GM12891 (cell line): ENCODE results near the gene MAN1A2.
A peak's percentile ranks its signal among the peaks of the same experiment; 100 is the strongest.

Experiments used
- DNase-seq: peaks from one replicate; pipeline ENCODE4 v3.0.0; 2011; ENCODE audit warnings: low spot score; ENCODE audit not compliant: insufficient read length
- FAIRE-seq: peaks from 2 replicates; lab custom pipeline; 2011; peaks lifted over from hg19 to GRCh38; lab: Jason Lieb, UNC
- PAX5 ChIP-seq: IDR thresholded peaks from 2 replicates; pipeline ENCODE4 v1.6.1; 2011; ENCODE audit warnings: low read length, moderate library complexity, mild to moderate bottlenecking; ENCODE audit not compliant: insufficient read depth, severe bottlenecking
- POLR2A ChIP-seq: IDR thresholded peaks from 2 replicates; pipeline ENCODE4 v1.6.1; 2011; ENCODE audit warnings: low read depth, low read length, control low read depth
- POLR2AphosphoS5 ChIP-seq: IDR thresholded peaks from 2 replicates; pipeline ENCODE4 v1.6.1; 2011; ENCODE audit warnings: low read depth, low read length, control low read depth
- POU2F2 ChIP-seq: IDR thresholded peaks from 2 replicates; pipeline ENCODE4 v1.6.1; 2011; ENCODE audit warnings: low read depth, mild to moderate bottlenecking, control low read depth, low read length, moderate library complexity
- SPI1 ChIP-seq: IDR thresholded peaks from 2 replicates; pipeline ENCODE4 v1.6.1; 2011; ENCODE audit warnings: low read depth, low read length, control low read depth
- TAF1 ChIP-seq: IDR thresholded peaks from 2 replicates; pipeline ENCODE4 v1.6.1; 2011; ENCODE audit warnings: low read depth, low read length, control low read depth

MAN1A2 gene

DNA sequence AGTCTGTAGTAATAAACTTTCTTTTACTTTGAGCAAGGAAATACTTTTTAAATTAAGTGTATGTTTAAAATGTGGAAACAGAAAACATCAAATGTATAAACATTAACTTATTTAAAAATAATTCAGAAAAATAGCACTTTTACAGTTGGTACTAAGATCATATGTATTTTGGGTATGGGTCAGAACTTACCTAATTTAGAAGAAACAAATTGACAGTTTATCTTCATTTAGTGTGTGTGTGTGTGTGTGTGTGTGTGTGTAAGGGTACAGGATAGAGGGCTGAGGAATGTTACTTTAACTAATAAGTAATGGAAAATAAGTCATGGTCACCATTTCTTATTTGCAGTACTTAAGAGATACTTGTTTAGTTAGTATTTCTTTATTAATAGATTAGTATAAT lies 3.3 kb downstream of the MAN1A2 start:
- DNase-seq = no peak
- no peak for TF ChIP-seq POLR2A
- no peak for TF ChIP-seq PAX5
- no peak for TF ChIP-seq POU2F2
- TF ChIP-seq SPI1 = no peak
- no peak for TF ChIP-seq POLR2AphosphoS5
- no peak for TF ChIP-seq TAF1
- FAIRE-seq = no peak

DNA sequence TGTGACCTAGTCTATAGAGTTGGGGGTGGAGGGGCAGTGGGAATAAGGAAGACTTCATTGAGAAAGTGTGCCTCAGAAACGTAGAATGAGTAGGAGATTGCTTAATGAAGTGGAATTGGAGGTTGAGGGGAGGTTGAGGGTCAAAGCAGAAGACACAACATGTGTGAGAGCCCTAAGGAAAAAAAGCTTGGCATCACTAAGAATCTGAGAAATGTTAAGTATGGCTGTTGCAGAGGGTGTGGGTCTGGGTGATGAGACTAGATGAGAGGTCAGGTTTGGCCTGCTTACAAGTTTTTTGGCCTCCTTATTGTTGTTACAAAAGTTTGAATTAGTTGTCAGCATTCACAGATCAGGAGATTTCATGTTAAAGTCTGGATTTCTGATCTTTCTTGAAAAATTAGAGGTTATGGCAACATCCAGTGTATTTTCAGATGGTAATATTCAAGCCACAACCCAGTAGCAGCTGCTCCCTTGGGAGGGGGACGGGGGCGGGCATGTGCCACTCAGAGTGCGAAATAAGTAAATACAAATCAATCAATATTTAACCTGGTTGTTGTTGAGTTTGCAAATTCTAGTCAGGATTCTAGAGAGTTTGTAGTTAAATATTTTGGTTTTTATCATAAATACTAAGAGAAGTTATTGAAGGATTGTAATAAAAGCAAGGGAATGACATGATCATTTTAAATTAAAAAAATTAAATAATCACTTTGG lies 4.3 kb downstream of the MAN1A2 start:
- no peak for DNase-seq
- FAIRE-seq = no peak

DNA sequence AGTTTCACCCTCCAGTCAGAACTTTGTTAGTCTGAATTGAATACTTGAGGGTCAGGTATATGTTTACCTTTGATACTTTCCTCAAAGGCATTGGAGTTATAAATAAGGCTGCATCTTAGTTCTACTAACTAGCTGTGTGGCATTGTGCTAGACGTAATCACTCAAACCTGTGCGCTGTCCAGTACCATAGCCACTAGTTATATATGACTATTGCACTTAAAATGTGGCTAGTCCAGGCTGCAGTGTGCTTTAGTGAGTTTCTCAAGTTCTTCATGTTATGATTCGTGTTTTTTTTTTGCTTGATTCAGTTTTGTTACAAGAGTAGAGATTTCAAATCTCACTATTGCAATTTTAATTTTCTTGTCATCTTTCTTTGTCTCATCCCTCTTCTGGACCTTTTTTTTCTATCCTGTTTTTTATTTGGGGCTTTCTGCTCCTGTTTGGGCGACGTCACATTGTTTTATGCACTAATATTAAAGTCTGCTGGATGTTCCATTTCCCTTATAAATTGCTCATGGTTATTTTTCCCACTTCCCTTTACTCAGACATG lies 5.7 kb downstream of the MAN1A2 start:
- DNase-seq (no peak), FAIRE-seq (no peak)
- TF ChIP-seq SPI1 (0 out of 2 replicates have a peak, but pooled peaks have one; percentile 18), TAF1 (no peak)

More for the DNA sequence above, 4.3 kb downstream of the MAN1A2 start:
- TF ChIP-seq PAX5 (no peak), POLR2AphosphoS5 (no peak), POU2F2 (no peak), POLR2A (no peak), SPI1 (no peak), TAF1 (no peak)

DNA sequence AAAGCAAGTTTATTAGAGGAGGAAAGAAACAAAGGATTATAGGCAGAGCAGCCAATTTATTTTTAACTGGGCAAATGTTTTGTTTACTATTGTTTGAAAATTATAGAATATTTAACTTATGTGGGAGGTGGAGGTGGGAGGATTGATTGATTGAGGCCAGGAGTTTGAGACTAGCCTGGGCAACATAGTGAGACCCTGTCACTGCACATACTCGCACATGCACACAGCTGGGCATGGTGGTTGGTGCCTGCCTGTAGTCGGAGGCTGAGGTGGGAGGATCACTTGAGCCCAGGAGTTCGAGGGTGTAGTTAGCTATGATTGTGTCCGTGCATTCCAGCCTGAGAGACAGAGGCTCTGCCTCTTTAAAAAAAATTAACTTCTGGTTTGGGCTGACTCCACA lies 6.7 kb downstream of the MAN1A2 start:
- FAIRE-seq (no peak), DNase-seq (no peak)
- no peak for TF ChIP-seq POLR2AphosphoS5
- TF ChIP-seq PAX5 = no peak
- no peak for TF ChIP-seq POLR2A
- TF ChIP-seq POU2F2 = no peak
- no peak for TF ChIP-seq SPI1
- TF ChIP-seq TAF1 = no peak

DNA sequence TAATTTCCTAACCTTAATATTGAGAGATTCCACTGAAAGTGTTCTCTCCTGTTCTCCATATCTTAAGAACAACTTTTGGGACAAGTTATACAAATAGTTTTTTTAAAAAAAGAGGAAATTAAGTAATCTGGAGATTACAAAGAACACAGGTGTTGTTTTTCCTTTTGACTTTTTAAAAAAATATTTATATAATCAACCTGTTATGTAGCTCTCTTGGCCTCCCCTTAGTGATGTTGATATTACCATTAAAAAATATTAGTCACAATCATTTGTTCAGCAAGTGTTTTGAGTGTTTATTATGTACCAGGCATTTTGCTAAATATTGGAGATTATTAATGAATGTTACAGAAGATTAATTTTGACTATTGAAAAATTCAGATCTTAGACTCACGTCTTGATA lies 8.1 kb downstream of the MAN1A2 start:
- FAIRE-seq = no peak
- no peak for DNase-seq
- TF ChIP-seq TAF1 (no peak), POLR2AphosphoS5 (no peak)

DNA sequence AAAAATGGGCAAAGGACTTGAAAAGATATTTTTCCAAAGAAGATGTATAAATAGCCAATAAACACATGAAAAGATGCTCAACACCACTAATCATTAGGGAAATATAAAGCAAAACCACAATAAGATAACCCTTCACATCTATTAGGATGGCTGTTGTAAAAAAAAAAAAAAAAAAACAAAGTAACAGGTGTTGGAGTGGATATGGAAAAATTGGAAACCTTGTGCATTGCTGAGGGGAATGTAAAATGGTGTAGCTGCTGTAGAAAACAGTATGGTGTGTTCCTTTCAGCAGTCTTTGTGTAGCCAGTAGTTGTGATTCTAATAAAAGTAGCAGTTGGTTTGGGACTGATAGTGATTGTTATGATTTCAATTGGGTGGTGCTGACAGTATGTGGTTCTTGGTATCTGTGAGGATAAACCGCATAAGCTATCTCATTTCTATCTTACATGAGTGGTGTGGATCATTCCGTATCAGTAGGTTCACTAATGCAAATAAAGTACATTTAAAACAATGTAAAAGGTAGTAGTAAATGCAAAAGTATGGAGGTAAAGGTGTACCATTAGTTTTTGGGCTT lies 19.9 kb downstream of the MAN1A2 start:
- DNase-seq (no peak), FAIRE-seq (no peak)
- TF ChIP-seq SPI1 (no peak), TAF1 (no peak), POU2F2 (no peak), POLR2AphosphoS5 (no peak), PAX5 (no peak), POLR2A (no peak)

DNA sequence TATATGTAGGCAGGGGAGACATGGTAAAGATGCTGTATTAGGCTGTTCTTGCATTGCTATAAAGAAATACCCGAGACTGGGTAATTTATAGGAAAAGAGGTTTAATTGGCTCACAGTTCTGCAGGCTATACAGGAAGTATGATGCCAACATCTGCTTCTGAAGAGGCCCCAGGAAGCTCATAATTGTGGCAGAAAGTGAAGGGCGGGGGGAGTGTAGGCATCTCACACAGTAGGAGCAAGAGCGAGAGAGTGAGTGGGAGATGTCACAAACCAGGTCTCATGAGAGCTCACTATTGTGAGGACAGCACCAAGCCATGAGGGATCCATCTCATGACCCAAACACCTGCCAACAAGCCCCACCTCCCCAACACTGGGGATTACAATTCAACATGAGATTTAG lies 21.1 kb downstream of the MAN1A2 start:
- FAIRE-seq (no peak), DNase-seq (no peak)
- TF ChIP-seq TAF1 = no peak
- no peak for TF ChIP-seq POLR2AphosphoS5
- no peak for TF ChIP-seq POU2F2
- TF ChIP-seq PAX5 = no peak
- no peak for TF ChIP-seq POLR2A
- TF ChIP-seq SPI1 = no peak

DNA sequence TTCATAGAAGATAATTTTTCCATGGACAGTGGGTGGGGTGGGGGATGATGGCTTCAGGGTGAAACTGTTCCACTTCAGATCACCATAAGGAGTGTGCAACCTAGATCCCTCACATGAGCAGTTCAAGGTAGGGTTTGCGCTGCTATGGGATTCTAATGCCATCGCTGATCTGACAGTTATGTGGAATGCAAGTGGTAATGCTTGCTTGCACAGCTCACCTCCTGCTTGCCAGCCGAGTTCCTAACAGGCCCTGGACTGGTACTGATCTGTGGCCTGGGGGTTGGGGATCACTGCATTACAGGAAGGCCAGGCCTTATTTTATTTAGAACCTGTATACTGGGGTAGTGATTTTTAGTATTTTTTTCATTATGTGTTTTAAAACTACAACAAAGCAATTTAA lies 22.0 kb downstream of the MAN1A2 start:
- FAIRE-seq (no peak), DNase-seq (no peak)
- no peak for TF ChIP-seq POLR2AphosphoS5
- no peak for TF ChIP-seq SPI1
- no peak for TF ChIP-seq TAF1
- TF ChIP-seq POLR2A = no peak
- no peak for TF ChIP-seq POU2F2
- TF ChIP-seq PAX5 = no peak

DNA sequence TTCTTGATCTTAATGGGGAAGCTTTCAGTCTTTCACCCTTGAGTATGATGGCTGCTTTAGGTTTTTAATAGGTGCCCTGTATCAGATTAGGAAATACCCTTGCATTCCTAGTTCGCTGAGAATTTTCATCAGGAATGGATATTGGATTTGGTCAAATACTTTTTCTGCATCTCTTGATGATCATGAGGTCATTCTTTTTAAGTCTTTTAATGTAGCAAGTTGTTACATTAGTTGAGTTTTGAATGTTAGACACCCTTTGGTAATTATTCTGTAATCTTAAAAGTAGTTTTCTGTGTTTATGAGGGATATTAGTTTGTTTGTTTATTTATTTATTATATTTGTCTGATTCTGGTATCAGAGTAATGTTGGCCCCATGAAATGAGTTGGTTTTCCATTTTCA lies 22.5 kb downstream of the MAN1A2 start:
- no peak for TF ChIP-seq POLR2A
- TF ChIP-seq POLR2AphosphoS5 = no peak
- no peak for TF ChIP-seq PAX5
- TF ChIP-seq SPI1 = no peak
- no peak for TF ChIP-seq TAF1
- no peak for TF ChIP-seq POU2F2
- no peak for FAIRE-seq
- no peak for DNase-seq

DNA sequence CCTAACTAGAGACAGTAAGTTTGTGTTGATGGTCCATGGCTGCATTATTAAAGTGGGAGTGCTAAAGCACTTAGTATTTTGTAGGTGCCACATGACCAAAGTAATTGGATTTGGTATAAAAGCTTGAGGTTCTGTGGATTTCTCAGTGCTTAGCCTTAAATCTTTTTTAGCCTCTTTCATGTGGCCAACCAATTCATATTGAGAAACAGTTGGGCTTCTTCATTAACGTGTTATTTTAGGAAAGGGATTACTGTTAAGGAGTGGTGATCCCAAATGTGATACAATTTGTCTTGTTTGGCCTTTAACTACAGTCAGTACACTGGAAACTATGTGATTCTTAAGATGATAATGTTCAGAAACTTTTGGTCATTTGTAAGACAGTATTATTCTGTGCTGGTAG lies 25.5 kb downstream of the MAN1A2 start:
- no peak for TF ChIP-seq POLR2AphosphoS5
- no peak for TF ChIP-seq SPI1
- no peak for TF ChIP-seq PAX5
- no peak for TF ChIP-seq TAF1
- no peak for TF ChIP-seq POU2F2
- no peak for TF ChIP-seq POLR2A
- DNase-seq (no peak), FAIRE-seq (no peak)
